Fibroblast of peridontal ligament (primary cell): ENCODE results near the gene SRC.
A peak's percentile ranks its signal among the peaks of the same experiment; 100 is the strongest.

ENCODE experiments used
- DNase-seq: peaks from one replicate; pipeline ENCODE4 v3.0.0-alpha.2; 2010; ENCODE audit errors: extremely low read depth

SRC gene

GRCh38 chr20:37408302-37409193 lies 62.6 kb downstream of the SRC start:
- DNase-seq, result peak; percentile 24

GRCh38 chr20:37411408-37412219 lies 65.7 kb downstream of the SRC start:
- DNase-seq, result no peak

GRCh38 chr20:37413023-37413334 lies 67.0 kb downstream of the SRC start:
- DNase-seq, result peak; percentile 13

GRCh38 chr20:37413379-37413778 lies 67.4 kb downstream of the SRC start:
- DNase-seq, result no peak

GRCh38 chr20:37414224-37415035 lies 68.5 kb downstream of the SRC start:
- no peak for DNase-seq

- DNase-seq, result no peak
Observed at GRCh38 chr20:37415118-37416085, 69.5 kb downstream of the SRC start.

GRCh38 chr20:37416100-37416847 lies 70.3 kb downstream of the SRC start:
- DNase-seq, result no peak

GRCh38 chr20:37416848-37417616 lies 71.1 kb downstream of the SRC start:
- DNase-seq, result no peak

GRCh38 chr20:37417617-37418467 lies 71.9 kb downstream of the SRC start:
- DNase-seq, result peak; percentile 8

- DNase-seq, result peak; percentile 8
Observed at GRCh38 chr20:37418591-37419109, 72.7 kb downstream of the SRC start.

GRCh38 chr20:37419307-37419706 lies 73.4 kb downstream of the SRC start:
- no peak for DNase-seq

GRCh38 chr20:37419774-37420542 lies 74.0 kb downstream of the SRC start:
- no peak for DNase-seq

GRCh38 chr20:37420610-37421009 lies 74.7 kb downstream of the SRC start:
- DNase-seq, result no peak

GRCh38 chr20:37421060-37421905 lies 75.3 kb downstream of the SRC start:
- no peak for DNase-seq

- no peak for DNase-seq
Observed at GRCh38 chr20:37421988-37422387, 76.0 kb downstream of the SRC start.

GRCh38 chr20:37422791-37423286 lies 76.9 kb downstream of the SRC start:
- DNase-seq, result no peak
